ENCODE data around the gene CMSS1.

- TF ChIP-seq CTCF (IDR thresholded peaks at IDR 0.05): no peak
- TF ChIP-seq TP53 (CRISPR knock-in tag; IDR thresholded peaks at IDR 0.05): no peak
- TF ChIP-seq POLR2A (IDR thresholded peaks at IDR 0.05; ENCODE audit: low read length): no peak
- no peak for TF ChIP-seq REST (IDR thresholded peaks at IDR 0.05)
- TF ChIP-seq RNF2 (IDR thresholded peaks at IDR 0.05; ENCODE audit: borderline replicate concordance, low read depth): no peak
- no peak for TF ChIP-seq POLR2AphosphoS2 (conservative IDR thresholded peaks at IDR 0.05; ENCODE audit: low read length)
- TF ChIP-seq ELK1 (IDR thresholded peaks at IDR 0.05; ENCODE audit: low read depth, low read length): no peak
- no peak for TF ChIP-seq NR3C1 (IDR thresholded peaks at IDR 0.05)
- no peak for TF ChIP-seq MAX (IDR thresholded peaks at IDR 0.05)
- TF ChIP-seq MAZ (IDR thresholded peaks at IDR 0.05; ENCODE audit: borderline replicate concordance, low read depth, low read length): no peak
- no peak for TF ChIP-seq EP300 (IDR thresholded peaks at IDR 0.05)
Observed at GRCh38 chr3:99869621-99870020, 52.0 kb downstream of the CMSS1 start.

Data from A549 (cell line).